Coronary artery (tissue), 2 donors: Measurements from ENCODE around the gene PANX2.

Source experiments
- DNase-seq: peaks from one replicate; pipeline ENCODE4 v3.0.0-alpha.2; 2017; ENCODE audit warnings: low spot score
- H3K27ac ChIP-seq, 2 donors: fragments of 200-600 bp; sonication (generic); one replicate each; pipeline ENCODE4 v1.5.1; 2016 to 2019
- H3K4me3 ChIP-seq: fragments of 200-600 bp; sonication (generic); 2 replicates; pipeline ENCODE4 v1.5.1; 2016; ENCODE audit warnings: mild to moderate bottlenecking, moderate library complexity
- CTCF ChIP-seq: fragments of 200-600 bp; sonication (generic); IDR thresholded peaks from one replicate; pipeline ENCODE4 v1.5.1; 2019; ENCODE audit warnings: antibody characterized with exemption

The PANX2 gene, protein sequence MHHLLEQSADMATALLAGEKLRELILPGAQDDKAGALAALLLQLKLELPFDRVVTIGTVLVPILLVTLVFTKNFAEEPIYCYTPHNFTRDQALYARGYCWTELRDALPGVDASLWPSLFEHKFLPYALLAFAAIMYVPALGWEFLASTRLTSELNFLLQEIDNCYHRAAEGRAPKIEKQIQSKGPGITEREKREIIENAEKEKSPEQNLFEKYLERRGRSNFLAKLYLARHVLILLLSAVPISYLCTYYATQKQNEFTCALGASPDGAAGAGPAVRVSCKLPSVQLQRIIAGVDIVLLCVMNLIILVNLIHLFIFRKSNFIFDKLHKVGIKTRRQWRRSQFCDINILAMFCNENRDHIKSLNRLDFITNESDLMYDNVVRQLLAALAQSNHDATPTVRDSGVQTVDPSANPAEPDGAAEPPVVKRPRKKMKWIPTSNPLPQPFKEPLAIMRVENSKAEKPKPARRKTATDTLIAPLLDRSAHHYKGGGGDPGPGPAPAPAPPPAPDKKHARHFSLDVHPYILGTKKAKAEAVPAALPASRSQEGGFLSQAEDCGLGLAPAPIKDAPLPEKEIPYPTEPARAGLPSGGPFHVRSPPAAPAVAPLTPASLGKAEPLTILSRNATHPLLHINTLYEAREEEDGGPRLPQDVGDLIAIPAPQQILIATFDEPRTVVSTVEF

GRCh38 chr22:50170453-50171318 is at the start of gene PANX2:
Gene PANX2 (plus strand): TSS chr22:50170731. CDS start chr22:50170731, 0 bp downstream.
- Histone ChIP-seq H3K27ac (no peak within 1 kb of the TSS), H3K4me3 (peak within 1 kb of the TSS; percentile 80)
- DNase-seq: no peak
- TF ChIP-seq CTCF: no peak

GRCh38 chr22:50121202-50121740 is 49.3 kb upstream of the PANX2 start:
- Histone ChIP-seq H3K4me3 (no peak overlapping the region), H3K27ac (no peak overlapping the region)
- DNase-seq: no peak
- TF ChIP-seq CTCF: no peak

- no peak overlapping the region for H3K4me3 ChIP-seq
- H3K27ac ChIP-seq: no peak overlapping the region
- no peak for TF ChIP-seq CTCF
- peak; percentile 17 for DNase-seq
Observed at GRCh38 chr22:50123119-50123518, 47.4 kb upstream of the PANX2 start.

- Histone ChIP-seq H3K4me3 (no peak overlapping the region), H3K27ac (no peak overlapping the region)
- DNase-seq: peak; percentile 54
- no peak for TF ChIP-seq CTCF
Observed at GRCh38 chr22:50125029-50125428, 45.5 kb upstream of the PANX2 start.

DNA sequence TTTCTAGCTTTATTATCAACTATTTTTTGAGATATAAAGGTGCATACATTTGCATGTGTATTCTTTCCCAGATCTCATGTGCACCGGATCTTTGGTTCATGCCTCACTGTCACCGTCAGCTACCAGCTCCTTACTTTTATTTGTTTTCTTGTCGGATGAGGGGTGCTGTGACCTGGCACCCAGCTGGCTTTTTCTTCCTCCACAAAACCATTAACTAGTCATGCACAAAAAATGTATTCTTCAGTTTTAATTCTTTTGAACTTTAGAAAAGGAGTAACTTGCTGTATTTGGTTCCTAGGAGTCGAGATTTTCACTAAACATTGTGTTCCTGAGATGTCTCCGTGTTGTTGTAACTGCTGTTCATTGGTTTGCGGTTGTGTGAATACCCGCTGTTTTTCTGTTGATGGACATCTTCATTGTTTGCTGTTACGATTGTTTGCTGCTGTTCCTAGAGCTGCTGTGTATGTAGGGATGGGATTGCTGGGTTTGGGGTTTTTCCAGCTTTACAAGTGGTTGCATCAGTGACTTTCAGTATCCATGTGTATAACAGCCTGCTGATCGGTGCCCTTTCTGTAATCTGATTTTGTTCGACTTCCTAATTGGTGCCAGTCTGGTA is 41.3 kb upstream of the PANX2 start:
- no peak for TF ChIP-seq CTCF
- Histone ChIP-seq H3K27ac (no peak overlapping the region), H3K4me3 (no peak overlapping the region)
- DNase-seq: no peak

DNA sequence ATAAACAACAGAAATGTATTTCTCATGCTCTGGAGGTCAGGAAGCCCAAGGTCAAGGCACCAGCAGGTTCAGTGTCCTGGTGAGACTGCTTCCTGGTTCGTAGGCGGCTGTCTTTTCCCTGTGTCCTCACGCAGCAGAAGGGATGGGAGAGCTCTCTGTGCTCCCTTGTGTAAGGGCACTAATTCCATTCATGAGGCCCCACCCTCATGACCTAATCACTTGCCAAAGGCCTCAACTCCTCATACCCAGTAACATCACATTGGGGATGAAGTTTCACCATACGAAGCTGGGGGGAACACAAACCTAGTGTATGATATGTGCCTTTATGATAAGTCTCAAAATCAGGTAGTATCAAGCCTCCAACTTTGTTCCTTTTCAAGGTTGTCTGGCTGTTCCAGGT is 38.6 kb upstream of the PANX2 start:
- no peak for TF ChIP-seq CTCF
- no peak overlapping the region for H3K27ac ChIP-seq
- no peak overlapping the region for H3K4me3 ChIP-seq
- peak; percentile 17 for DNase-seq
